ENCODE data around the gene PDLIM7.

DNA sequence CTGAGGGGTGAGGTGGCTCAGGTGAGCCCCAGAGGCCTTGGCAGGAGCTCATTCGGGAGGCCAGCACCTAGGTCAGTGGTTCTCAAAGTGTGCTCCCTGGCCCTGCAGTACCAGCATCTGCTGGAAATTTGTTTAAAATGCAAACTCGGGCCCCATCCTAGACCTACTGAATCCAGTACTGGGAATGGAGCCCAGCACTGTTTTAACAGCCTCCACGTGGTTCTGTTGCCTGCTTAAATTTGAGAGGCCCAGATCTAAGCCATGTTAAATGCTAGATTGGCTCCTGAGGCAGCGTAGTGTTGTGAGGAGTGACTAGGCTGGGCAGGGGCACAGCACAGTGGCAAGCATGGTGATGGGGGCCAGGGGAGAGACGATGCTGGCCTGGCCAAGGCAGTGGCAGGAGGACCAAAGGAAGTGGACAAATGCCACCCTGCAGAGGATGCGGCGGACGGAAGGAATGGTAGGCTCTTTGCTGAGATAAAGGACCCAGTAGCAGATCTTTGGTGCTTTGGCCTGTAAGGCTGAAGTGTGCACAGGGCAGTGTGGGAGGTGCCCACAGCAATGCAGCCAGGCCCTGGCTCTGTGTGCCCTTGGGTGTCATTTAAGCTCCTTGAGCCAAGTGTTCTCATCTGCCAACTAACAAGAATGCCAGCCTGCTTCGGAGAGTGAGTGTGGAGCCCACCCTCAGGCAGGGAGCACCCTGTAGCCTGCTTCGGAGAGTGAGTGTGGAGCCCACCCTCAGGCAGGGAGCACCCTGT is 46.6 kb downstream of the PDLIM7 start:
- no peak for TF ChIP-seq POLR2AphosphoS5 (IDR thresholded peaks at IDR 0.05; ENCODE audit: low read depth)
- no peak for TF ChIP-seq NANOG (IDR thresholded peaks at IDR 0.05; ENCODE audit: borderline replicate concordance)
- TF ChIP-seq, protein P1, sequence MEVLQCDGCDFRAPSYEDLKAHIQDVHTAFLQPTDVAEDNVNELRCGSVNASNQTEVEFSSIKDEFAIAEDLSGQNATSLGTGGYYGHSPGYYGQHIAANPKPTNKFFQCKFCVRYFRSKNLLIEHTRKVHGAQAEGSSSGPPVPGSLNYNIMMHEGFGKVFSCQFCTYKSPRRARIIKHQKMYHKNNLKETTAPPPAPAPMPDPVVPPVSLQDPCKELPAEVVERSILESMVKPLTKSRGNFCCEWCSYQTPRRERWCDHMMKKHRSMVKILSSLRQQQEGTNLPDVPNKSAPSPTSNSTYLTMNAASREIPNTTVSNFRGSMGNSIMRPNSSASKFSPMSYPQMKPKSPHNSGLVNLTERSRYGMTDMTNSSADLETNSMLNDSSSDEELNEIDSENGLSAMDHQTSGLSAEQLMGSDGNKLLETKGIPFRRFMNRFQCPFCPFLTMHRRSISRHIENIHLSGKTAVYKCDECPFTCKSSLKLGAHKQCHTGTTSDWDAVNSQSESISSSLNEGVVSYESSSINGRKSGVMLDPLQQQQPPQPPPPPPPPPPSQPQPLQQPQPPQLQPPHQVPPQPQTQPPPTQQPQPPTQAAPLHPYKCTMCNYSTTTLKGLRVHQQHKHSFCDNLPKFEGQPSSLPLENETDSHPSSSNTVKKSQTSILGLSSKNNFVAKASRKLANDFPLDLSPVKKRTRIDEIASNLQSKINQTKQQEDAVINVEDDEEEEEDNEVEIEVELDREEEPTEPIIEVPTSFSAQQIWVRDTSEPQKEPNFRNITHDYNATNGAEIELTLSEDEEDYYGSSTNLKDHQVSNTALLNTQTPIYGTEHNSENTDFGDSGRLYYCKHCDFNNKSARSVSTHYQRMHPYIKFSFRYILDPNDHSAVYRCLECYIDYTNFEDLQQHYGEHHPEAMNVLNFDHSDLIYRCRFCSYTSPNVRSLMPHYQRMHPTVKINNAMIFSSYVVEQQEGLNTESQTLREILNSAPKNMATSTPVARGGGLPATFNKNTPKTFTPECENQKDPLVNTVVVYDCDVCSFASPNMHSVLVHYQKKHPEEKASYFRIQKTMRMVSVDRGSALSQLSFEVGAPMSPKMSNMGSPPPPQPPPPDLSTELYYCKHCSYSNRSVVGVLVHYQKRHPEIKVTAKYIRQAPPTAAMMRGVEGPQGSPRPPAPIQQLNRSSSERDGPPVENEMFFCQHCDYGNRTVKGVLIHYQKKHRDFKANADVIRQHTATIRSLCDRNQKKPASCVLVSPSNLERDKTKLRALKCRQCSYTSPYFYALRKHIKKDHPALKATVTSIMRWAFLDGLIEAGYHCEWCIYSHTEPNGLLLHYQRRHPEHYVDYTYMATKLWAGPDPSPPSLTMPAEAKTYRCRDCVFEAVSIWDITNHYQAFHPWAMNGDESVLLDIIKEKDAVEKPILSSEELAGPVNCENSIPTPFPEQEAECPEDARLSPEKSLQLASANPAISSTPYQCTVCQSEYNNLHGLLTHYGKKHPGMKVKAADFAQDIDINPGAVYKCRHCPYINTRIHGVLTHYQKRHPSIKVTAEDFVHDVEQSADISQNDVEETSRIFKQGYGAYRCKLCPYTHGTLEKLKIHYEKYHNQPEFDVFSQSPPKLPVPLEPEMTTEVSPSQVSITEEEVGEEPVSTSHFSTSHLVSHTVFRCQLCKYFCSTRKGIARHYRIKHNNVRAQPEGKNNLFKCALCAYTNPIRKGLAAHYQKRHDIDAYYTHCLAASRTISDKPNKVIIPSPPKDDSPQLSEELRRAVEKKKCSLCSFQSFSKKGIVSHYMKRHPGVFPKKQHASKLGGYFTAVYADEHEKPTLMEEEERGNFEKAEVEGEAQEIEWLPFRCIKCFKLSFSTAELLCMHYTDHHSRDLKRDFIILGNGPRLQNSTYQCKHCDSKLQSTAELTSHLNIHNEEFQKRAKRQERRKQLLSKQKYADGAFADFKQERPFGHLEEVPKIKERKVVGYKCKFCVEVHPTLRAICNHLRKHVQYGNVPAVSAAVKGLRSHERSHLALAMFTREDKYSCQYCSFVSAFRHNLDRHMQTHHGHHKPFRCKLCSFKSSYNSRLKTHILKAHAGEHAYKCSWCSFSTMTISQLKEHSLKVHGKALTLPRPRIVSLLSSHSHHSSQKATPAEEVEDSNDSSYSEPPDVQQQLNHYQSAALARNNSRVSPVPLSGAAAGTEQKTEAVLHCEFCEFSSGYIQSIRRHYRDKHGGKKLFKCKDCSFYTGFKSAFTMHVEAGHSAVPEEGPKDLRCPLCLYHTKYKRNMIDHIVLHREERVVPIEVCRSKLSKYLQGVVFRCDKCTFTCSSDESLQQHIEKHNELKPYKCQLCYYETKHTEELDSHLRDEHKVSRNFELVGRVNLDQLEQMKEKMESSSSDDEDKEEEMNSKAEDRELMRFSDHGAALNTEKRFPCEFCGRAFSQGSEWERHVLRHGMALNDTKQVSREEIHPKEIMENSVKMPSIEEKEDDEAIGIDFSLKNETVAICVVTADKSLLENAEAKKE (CRISPR knock-in tag; IDR thresholded peaks at IDR 0.05), result no peak
- TF ChIP-seq, protein P2, sequence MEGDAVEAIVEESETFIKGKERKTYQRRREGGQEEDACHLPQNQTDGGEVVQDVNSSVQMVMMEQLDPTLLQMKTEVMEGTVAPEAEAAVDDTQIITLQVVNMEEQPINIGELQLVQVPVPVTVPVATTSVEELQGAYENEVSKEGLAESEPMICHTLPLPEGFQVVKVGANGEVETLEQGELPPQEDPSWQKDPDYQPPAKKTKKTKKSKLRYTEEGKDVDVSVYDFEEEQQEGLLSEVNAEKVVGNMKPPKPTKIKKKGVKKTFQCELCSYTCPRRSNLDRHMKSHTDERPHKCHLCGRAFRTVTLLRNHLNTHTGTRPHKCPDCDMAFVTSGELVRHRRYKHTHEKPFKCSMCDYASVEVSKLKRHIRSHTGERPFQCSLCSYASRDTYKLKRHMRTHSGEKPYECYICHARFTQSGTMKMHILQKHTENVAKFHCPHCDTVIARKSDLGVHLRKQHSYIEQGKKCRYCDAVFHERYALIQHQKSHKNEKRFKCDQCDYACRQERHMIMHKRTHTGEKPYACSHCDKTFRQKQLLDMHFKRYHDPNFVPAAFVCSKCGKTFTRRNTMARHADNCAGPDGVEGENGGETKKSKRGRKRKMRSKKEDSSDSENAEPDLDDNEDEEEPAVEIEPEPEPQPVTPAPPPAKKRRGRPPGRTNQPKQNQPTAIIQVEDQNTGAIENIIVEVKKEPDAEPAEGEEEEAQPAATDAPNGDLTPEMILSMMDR (conservative IDR thresholded peaks at IDR 0.05; ENCODE audit: low read depth in 2 of 2), result no peak
